NCI-H1048 (cell line): ENCODE measurements around the gene CUBN.

Experiments
- DNase-seq: peaks from one replicate; lab custom pipeline; 2025; lab: John Stamatoyannopoulos, UW

CUBN gene

GRCh38 chr10:16787361-16787791 lies 342.2 kb downstream of the CUBN start:
- DNase-seq, result no peak

DNA sequence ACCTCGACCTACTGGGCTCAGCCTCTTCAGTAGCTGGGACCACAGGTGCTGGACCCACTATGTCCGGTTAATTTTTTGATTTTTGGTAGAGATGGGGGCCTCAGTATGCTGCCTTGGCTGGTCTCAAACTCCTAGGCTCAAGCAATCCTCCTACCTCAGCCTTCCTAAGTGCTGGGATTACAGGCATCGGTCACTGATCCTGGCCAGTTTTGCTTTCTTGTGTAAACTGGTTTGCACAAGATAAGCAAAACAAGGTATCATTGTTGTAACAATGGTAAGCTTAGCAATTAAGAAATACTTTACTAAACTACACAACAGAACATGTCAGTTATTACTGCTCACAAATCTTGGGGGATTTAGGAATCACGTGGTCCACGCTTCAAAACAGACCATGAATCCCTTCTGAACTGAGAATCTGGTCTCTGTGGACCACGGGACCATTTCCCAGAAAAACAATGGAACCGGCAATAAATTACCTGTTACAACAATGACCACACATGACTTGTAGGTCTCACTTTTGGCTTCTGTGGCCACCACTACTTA lies 349.2 kb downstream of the CUBN start:
- DNase-seq, result no peak

DNA sequence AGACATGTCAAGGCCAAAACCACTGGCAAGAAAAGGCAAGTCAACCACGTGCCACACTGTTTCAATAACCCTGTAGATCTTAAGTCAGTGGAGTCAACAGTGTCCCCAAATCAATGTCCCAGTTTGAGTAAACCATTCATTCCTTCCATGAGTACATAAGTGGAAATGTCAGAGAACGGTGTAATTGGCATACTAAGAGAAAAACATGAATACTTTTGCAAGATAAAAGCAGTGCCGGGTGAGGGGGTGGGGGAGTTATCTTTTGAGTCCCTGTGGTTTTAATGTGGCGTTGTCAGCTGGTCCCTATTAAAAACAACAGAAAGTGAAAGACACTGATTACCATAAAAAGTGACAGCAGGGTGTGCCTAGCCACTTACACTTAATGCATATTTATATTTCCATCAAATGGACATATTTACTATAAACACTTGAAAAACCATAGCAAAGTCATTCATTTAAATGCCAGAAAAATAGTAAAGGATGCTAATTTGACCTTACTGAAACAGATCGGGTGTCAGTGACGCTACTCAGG lies 350.2 kb downstream of the CUBN start:
- DNase-seq, result no peak

DNA sequence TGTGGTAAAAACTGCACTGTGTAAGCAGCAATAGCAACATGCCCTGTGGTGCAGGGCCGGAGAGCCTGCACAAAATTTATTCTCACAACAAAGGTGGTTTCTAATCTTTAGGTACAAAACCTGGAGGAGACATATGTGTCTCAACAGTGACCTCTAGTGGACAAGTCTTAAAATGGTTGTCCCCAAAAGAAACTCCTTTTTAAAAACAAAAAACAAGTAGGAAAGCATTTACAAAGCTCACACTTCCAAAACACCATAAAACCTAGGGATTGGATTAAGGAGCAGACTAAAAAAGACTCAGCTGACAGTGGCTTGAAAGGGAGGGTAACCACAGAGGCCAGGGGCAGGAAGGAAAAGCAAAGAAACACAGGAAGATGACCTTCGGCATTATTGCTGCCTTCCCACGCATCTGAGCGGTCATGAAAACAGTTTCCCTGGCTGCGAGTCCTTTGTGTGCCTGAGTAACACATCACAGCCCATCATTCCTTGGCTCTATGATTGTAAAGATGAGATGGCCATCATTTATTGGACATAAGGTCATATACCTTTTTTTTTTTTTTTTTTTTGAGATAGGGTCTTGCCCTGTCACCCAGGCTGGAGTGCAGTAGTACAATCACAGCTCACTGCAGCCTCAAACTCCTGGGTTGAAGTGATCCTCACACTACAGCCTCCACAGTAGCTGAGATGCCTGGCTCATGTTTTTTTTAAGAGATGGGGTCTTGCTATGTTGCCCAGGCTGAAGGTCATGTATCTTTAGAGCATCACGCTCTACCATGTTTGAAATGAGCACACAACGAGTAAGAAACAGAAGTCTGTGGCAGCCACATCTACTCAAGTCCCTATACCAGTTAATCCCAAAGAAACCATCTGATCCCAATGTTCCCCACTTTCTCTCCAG lies 351.9 kb downstream of the CUBN start:
- DNase-seq, result no peak

DNA sequence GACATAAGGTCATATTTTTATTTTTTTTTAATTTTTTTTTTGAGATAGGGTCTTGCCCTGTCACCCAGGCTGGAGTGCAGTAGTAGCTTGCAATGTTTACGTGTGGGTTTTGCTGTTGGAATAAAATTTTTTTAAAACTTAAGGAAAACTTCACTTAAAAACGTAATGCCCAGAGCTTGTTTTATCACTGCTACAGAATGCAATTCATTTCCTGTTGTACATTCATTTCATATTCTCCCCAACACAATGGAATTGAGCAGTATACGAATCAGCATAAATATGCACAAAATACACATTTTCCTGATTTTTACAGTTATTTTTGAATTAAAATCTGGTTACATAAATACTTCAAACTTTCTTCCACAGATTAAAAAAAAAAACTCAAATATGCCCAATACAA lies 352.7 kb downstream of the CUBN start:
- no peak for DNase-seq
